GM10266 (cell line): ENCODE data around the gene SMAP1.

Source experiments
- DNase-seq: peaks from one replicate; pipeline ENCODE4 v3.0.0; 2012; ENCODE audit errors: extremely low spot score
- CTCF ChIP-seq: IDR thresholded peaks from 2 replicates; pipeline ENCODE4 v1.5.1; 2012; ENCODE audit warnings: mild to moderate bottlenecking, low read depth; ENCODE audit not compliant: control insufficient read depth, insufficient read depth; ENCODE audit errors: missing control alignments

Gene SMAP1

DNA sequence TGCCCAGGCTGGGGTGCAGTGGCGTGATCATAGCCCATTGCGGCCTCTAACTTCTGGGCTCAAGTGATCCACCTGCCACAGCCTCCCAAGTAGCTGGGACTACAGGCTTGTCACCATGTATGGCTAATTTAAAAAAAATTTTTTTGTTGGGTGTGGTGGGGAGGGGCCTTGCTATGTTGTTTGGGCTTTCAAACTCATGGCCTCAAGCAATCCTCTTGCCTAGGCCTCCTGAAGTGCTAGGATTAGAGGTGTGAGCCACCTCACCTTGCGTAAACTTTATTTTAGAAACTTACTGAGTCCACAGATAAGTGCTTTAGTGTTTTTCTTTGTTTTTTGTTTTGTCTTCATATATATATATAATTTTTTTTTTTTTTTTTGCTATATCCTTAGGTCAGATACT, 9.1 kb downstream of the SMAP1 start:
- DNase-seq, result no peak
- no peak for TF ChIP-seq CTCF

GRCh38 chr6:70680396-70680795, 12.7 kb downstream of the SMAP1 start:
- DNase-seq, result no peak
- TF ChIP-seq CTCF, result no peak

DNA sequence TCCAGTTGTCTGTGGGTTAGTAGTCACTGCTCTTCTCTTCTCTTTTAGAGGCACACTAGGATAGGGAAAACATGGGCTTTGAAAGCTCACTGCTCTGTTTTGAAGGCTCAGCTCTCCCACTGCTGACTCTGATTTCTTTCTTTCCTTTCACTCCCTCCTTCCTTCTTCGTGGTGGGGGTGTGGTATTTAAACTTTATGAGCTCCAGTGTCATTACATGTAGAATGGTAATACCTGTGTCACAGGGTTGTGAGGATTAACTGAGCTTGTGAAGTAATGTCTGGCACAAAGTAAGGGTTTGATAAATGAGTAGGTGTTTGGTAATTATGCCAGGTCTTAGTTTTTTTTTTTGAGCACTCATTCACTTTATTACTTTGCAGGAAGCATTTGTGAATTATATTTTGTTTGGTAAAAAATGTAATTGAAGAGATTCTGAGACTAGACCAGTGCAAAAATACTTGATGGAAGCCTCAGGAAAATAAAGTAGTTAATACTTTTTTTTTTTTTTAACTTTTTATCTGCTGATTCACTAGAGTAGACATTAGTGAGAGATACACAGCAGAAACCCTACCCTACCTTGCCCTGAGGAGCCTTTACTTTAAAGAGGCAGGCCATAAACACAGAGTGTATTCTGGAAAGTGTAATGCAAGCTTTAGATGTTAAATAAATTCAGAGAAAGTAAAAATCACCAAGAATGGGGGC, 17.3 kb downstream of the SMAP1 start:
- TF ChIP-seq CTCF, result no peak
- no peak for DNase-seq

- DNase-seq, result no peak
- TF ChIP-seq CTCF, result no peak
These were observed 18.0 kb downstream of the SMAP1 start for GRCh38 chr6:70685494-70686180.

DNA sequence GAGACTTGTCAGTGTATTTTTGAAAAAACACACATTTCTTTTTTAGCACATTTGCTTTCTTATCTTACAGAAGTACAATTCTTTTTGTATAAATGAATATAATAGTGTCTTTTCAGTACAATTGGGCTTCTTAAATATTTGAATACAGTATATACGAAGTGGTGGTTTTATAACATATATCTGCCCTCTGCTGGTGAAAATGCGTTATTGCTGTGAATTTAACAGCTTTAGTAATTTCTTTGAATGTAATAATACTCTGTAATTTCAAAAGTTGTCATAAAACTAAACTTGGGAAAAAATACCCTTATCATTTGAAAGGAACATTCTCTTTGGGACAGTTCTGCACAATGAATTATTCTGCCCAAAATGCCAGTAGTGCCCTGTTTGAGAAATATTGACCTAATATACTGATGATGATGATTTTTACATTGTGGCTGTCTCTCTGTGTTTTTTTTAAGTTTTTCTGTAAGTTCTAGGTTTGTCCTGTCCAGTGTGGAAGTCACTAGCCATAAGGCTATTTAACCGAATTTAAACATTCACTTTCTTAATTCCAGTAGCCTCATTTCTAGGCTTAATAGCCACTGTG, 19.0 kb downstream of the SMAP1 start:
- no peak for DNase-seq
- TF ChIP-seq CTCF, result peak; percentile 55

GRCh38 chr6:70693887-70694286, 26.2 kb downstream of the SMAP1 start:
- no peak for TF ChIP-seq CTCF
- no peak for DNase-seq

DNA sequence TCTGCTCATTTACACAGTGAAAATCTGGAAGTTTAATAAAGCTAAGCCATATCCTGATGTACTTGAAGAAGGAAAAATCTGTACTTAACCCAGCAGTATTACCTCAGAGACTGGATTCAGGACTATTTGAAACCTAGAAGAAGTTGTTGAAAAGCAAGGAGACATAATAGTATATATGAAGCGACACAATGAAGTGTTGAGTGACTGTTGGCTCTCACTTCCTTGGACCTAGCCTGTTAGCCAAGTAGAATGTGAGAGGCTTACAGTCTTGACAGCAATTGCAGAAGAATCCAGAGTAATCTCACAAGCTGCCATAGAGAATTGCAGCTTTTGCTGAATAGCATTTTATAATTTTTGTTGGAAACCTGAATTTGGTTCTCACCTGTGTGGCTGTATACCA, 26.7 kb downstream of the SMAP1 start:
- no peak for TF ChIP-seq CTCF

More for the DNA sequence above, 26.7 kb downstream of the SMAP1 start:
- no peak for DNase-seq
